H54 (cell line): ENCODE data around the gene SLC51B.

Experiments used
- DNase-seq: peaks from one replicate; pipeline ENCODE4 v3.0.0; 2011; ENCODE audit warnings: low spot score, mixed read lengths; ENCODE audit not compliant: insufficient read length
- FAIRE-seq: peaks from 3 replicates; lab custom pipeline; 2011; peaks lifted over from hg19 to GRCh38; lab: Jason Lieb, UNC
- POLR2A ChIP-seq: IDR thresholded peaks from 2 replicates; pipeline ENCODE4 v1.6.1; 2011; ENCODE audit warnings: low read depth, mild to moderate bottlenecking, low read length

Gene SLC51B

GRCh38 chr15:65101891-65102708 is 56.9 kb downstream of the SLC51B start:
- FAIRE-seq (no peak), DNase-seq (no peak)
- no peak for TF ChIP-seq POLR2A

GRCh38 chr15:65102912-65103311 is 57.7 kb downstream of the SLC51B start:
- no peak for FAIRE-seq
- no peak for DNase-seq
- TF ChIP-seq POLR2A: no peak
